IMR-90 (cell line): Measurements from ENCODE around the gene ZFP92. TPM values are rescaled to one million over a fixed set of nuclear protein-coding genes. Genes with fewer than 3 reads are reported as not detected.

Source experiments
- ATAC-seq: fragments of 200-7000 bp; cut with Tn5 transposase; 2 replicates; pipeline ENCODE4 v1.9.1; 2020; ENCODE audit warnings: low read depth, mild to moderate bottlenecking, moderate library complexity
- BruUV-seq: library from RNA; stranded (reverse); fragments of 400-500 nt; replicated peaks from 2 replicates; lab custom pipeline; 2021; lab: Mats Ljungman, UMichigan
- CTCF ChIA-PET: fragments of 300-600 bp; formaldehyde crosslinking; extraction: SDS; loops from one replicate; lab custom pipeline; 2021; ENCODE audit warnings: antibody characterized with exemption; lab: Yijun Ruan, JAX
- POLR2A ChIA-PET: fragments of 300-600 bp; sonication (Branson Sonifier 250); formaldehyde crosslinking; loops from one replicate; lab custom pipeline; 2022; ENCODE audit warnings: antibody characterized with exemption; ENCODE audit not compliant: unreplicated experiment; lab: Charles Lee
- DNase-seq: peaks from one replicate; pipeline ENCODE4 v3.0.0; 2013
- H2AFZ ChIP-seq: replicated peaks from 2 replicates; pipeline ENCODE3; 2013; ENCODE audit warnings: low read length, mild to moderate bottlenecking; ENCODE audit not compliant: poor library complexity
- H2AK5ac ChIP-seq: 2 replicates; pipeline ENCODE4 v1.6.1; 2013; ENCODE audit warnings: low read depth, low read length, inconsistent platforms
- H2AK9ac ChIP-seq: replicated peaks from 2 replicates; pipeline ENCODE3; 2013; ENCODE audit warnings: mild to moderate bottlenecking, low read depth, low read length, moderate library complexity; ENCODE audit not compliant: poor library complexity
- H2BK120ac ChIP-seq: 2 replicates; pipeline ENCODE4 v1.6.1; 2013; ENCODE audit warnings: low read depth, low read length, inconsistent platforms
- H2BK15ac ChIP-seq: 3 replicates; pipeline ENCODE4 v1.6.1; 2013; ENCODE audit warnings: low read depth, low read length, inconsistent platforms
- H2BK20ac ChIP-seq: 2 replicates; pipeline ENCODE4 v1.6.1; 2013; ENCODE audit warnings: low read depth, mild to moderate bottlenecking, inconsistent platforms, low read length, moderate library complexity
- H2BK5ac ChIP-seq: 2 replicates; pipeline ENCODE4 v1.6.1; 2013; ENCODE audit warnings: mild to moderate bottlenecking, low read depth, low read length, inconsistent platforms; ENCODE audit not compliant: poor library complexity, severe bottlenecking
- H3K14ac ChIP-seq: replicated peaks from 2 replicates; pipeline ENCODE4 v1.6.1; 2013; ENCODE audit warnings: low read depth, low read length, inconsistent platforms
- H3K18ac ChIP-seq: 2 replicates; pipeline ENCODE4 v1.6.1; 2013; ENCODE audit warnings: low read depth, low read length, control low read depth
- H3K23ac ChIP-seq: 2 replicates; pipeline ENCODE4 v1.6.1; 2013; ENCODE audit warnings: low read depth, low read length, inconsistent platforms
- H3K27ac ChIP-seq: 2 replicates; pipeline ENCODE4 v1.5.1; 2013; ENCODE audit warnings: mild to moderate bottlenecking, control low read depth, low read length; ENCODE audit not compliant: insufficient read depth
- H3K27me3 ChIP-seq: 2 replicates; pipeline ENCODE4 v1.6.1; 2013; ENCODE audit warnings: low read length; ENCODE audit not compliant: control insufficient read depth, insufficient read depth
- H3K36me3 ChIP-seq: 2 replicates; pipeline ENCODE4 v1.6.1; 2013; ENCODE audit warnings: low read length, mixed read lengths; ENCODE audit not compliant: control insufficient read depth, insufficient read depth
- H3K4ac ChIP-seq: 2 replicates; pipeline ENCODE4 v1.6.1; 2013; ENCODE audit warnings: low read depth, low read length, inconsistent platforms
- H3K4me1 ChIP-seq: 2 replicates; pipeline ENCODE4 v1.6.1; 2013; ENCODE audit warnings: low read length, mixed read lengths; ENCODE audit not compliant: control insufficient read depth, insufficient read depth
- H3K4me2 ChIP-seq: 2 replicates; pipeline ENCODE4 v1.6.1; 2013; ENCODE audit warnings: low read depth, mild to moderate bottlenecking, control low read depth, low read length, moderate library complexity
- H3K4me3 ChIP-seq: 2 replicates; pipeline ENCODE4 v1.5.1; 2013; ENCODE audit warnings: low read depth, mild to moderate bottlenecking, control low read depth, low read length, moderate library complexity; ENCODE audit not compliant: insufficient read depth
- H3K56ac ChIP-seq: 2 replicates; pipeline ENCODE4 v1.6.1; 2013; ENCODE audit warnings: low read length, inconsistent platforms; ENCODE audit not compliant: insufficient read depth; ENCODE audit errors: extremely low read depth
- H3K79me1 ChIP-seq, 2 experiments: 2 replicates each; pipeline ENCODE4 v1.6.1; 2013; ENCODE audit warnings: low read length in 2 of 2, inconsistent platforms in 1 of 2, low read depth in 1 of 2
- H3K9ac ChIP-seq: 2 replicates; pipeline ENCODE4 v1.6.1; 2013; ENCODE audit warnings: low read depth, low read length, control low read depth
- H3K9me1 ChIP-seq: 2 replicates; pipeline ENCODE4 v1.6.1; 2013; ENCODE audit warnings: low read length, inconsistent platforms; ENCODE audit not compliant: insufficient read depth
- H3K9me3 ChIP-seq: 2 replicates; pipeline ENCODE4 v1.6.1; 2013; ENCODE audit warnings: low read length; ENCODE audit not compliant: control insufficient read depth, insufficient read depth
- H4K20me1 ChIP-seq: 2 replicates; pipeline ENCODE4 v1.6.1; 2013; ENCODE audit warnings: low read length, inconsistent platforms; ENCODE audit not compliant: insufficient read depth
- H4K5ac ChIP-seq: 2 replicates; pipeline ENCODE4 v1.6.1; 2013; ENCODE audit warnings: mild to moderate bottlenecking, low read depth, low read length, control low read depth
- H4K8ac ChIP-seq, 2 experiments: 2 replicates each; pipeline ENCODE4 v1.6.1; 2013; ENCODE audit warnings: low read depth in 2 of 2, low read length in 2 of 2, control low read depth in 1 of 2, inconsistent platforms in 1 of 2
- H4K91ac ChIP-seq: 2 replicates; pipeline ENCODE4 v1.6.1; 2013; ENCODE audit warnings: low read depth, low read length, inconsistent platforms; ENCODE audit not compliant: insufficient read depth
- BHLHE40 ChIP-seq: fragments of 150-350 bp; IDR thresholded peaks from 2 replicates; pipeline ENCODE4 v1.6.1; 2016; ENCODE audit warnings: mild to moderate bottlenecking, low read depth, low read length
- CEBPB ChIP-seq: IDR thresholded peaks from 2 replicates; pipeline ENCODE4 v1.6.1; 2012; ENCODE audit warnings: low read depth, low read length, improper control_type of control experiment
- ELK1 ChIP-seq: fragments of 150-350 bp; IDR thresholded peaks from 2 replicates; pipeline ENCODE4 v1.6.1; 2016; ENCODE audit warnings: low read depth, mild to moderate bottlenecking, low read length, moderate library complexity, borderline replicate concordance
- MAFK ChIP-seq: IDR thresholded peaks from 2 replicates; pipeline ENCODE4 v1.6.1; 2012; ENCODE audit warnings: low read depth, low read length, improper control_type of control experiment
- POLR2A ChIP-seq: IDR thresholded peaks from 2 replicates; pipeline ENCODE4 v1.6.1; 2012; ENCODE audit warnings: mild to moderate bottlenecking, low read depth, low read length
- RCOR1 ChIP-seq: IDR thresholded peaks from 2 replicates; pipeline ENCODE4 v1.6.1; 2012; ENCODE audit warnings: mild to moderate bottlenecking, low read length, improper control_type of control experiment; ENCODE audit not compliant: insufficient replicate concordance
- RFX5 ChIP-seq: IDR thresholded peaks from 2 replicates; pipeline ENCODE4 v1.8.0; 2012; ENCODE audit warnings: low read depth, mild to moderate bottlenecking, low read length, moderate library complexity
- SMC3 ChIP-seq: fragments of 150-350 bp; IDR thresholded peaks from 2 replicates; pipeline ENCODE4 v1.6.1; 2016; ENCODE audit warnings: low read depth, mild to moderate bottlenecking, antibody characterized with exemption, low read length, moderate library complexity
- USF2 ChIP-seq: fragments of 150-350 bp; IDR thresholded peaks from 2 replicates; pipeline ENCODE4 v1.6.1; 2017; ENCODE audit warnings: mild to moderate bottlenecking, antibody characterized with exemption, low read length, low read depth
- WGBS, 2 experiments: methylation state at CpG; one replicate each; pipeline versions ENCODE4 v1.1.5 to v1.1.7; 2013; ENCODE audit warnings: missing lambda C conversion rate in 2 of 2; ENCODE audit not compliant: insufficient read length in 1 of 2; ENCODE audit errors: extremely low coverage in 2 of 2; 5-methylcytosine and 5-hydroxymethylcytosine counted together
- dilution Hi-C: fragments of 300-500 bp; cut with HindIII; formaldehyde crosslinking; loops from one replicate; pipeline ENCODE4 v1.14.3; 2018; ENCODE audit warnings: low sequenced_read_pairs; ENCODE audit not compliant: unreplicated experiment
- in situ Hi-C: fragments of 300-500 bp; cut with MboI; formaldehyde crosslinking; loops from 3 replicates; pipeline ENCODE4 v1.14.3; 2019; ENCODE audit warnings: low sequenced_read_pairs, inconsistent platforms, mixed read lengths
- intact Hi-C: fragments of 100-400 bp; cut with micrococcal nuclease; formaldehyde crosslinking; loops from 2 replicates; pipeline ENCODE4 v1.10.0; 2022
- polyA plus RNA-seq, 3 experiments: library from polyadenylated mRNA; depleted of rRNA; stranded (reverse); fragments of >200 nt; gene quantifications; 2 replicates each; pipeline ENCODE4 v1.2.3, GENCODE V29; 2012; ENCODE audit warnings: low replicate concordance in 1 of 3
- total RNA-seq: library from RNA; depleted of rRNA; stranded (reverse); fragments of >200 nt; gene quantifications from 2 replicates; pipeline ENCODE4 v1.2.3, GENCODE V29; 2012

Gene ZFP92
- total and polyA plus RNA-seq, 2 of the 4 experiments (the other 2 are of a cell fraction), result under 0.01 to 0.03 TPM

- Histone ChIP-seq H3K4me3 (no peak overlapping the region), H3K9me1 (no peaks in the 10 kb centered on the region), H2BK20ac (no peak overlapping the region), H3K56ac (no peak overlapping the region), H2BK15ac (no peak overlapping the region), H4K5ac (no peak overlapping the region), H2AK5ac (no peak overlapping the region), H2AK9ac (no peak overlapping the region), H2BK120ac (no peak overlapping the region), H3K36me3 (no peaks in the 10 kb centered on the region), H3K23ac (no peak overlapping the region), H2AFZ (no peak overlapping the region), H2BK5ac (no peak overlapping the region), H3K79me1 (no peaks in the 10 kb centered on the region), H3K27me3 (peaks cover 8% of the 10 kb centered on the region), H3K9ac (no peak overlapping the region), H3K27ac (no peak overlapping the region), H3K14ac (no peak overlapping the region), H4K20me1 (no peaks in the 10 kb centered on the region), H4K8ac (no peak overlapping the region), H3K9me3 (no peaks in the 10 kb centered on the region; the same call in 1 of the 2 replicates), H3K18ac (no peak overlapping the region), H4K91ac (no peak overlapping the region), H3K4ac (no peak overlapping the region), H3K4me2 (no peak overlapping the region), H3K4me1 (no peaks in the 10 kb centered on the region)
- in situ Hi-C loops, result loop anchor here (25.0 kb wide), 1 partner anchor 221 kb away; the partner anchor contains the start of gene MAGEA1
- ChIA-PET CTCF (no interaction called here), POLR2A (no interaction called here)
- DNase-seq, result no peak
- intact Hi-C loops, result no loop called here
- BruUV-seq, result no TSS peak
- ATAC-seq, result no peak
- 57% methylated on average over 8 of the region's 10 CpGs; no CpG with 5 or more reads in 1 of the 2 experiments for WGBS, 2 experiments
- TF ChIP-seq USF2 (no peak), SMC3 (no peak), RCOR1 (no peak), MAFK (no peak), CEBPB (no peak), BHLHE40 (no peak), RFX5 (no peak), ELK1 (no peak), POLR2A (no peak)
- dilution Hi-C loops, result no loop called here
These were observed 3.0 kb upstream of the ZFP92 start for GRCh38 chrX:153408221-153408721.
